HFF-Myc (cell line): ENCODE results near the gene PILRA.
"Not testable (repeated sequence)": the region's sequence is repeated elsewhere in the genome, so short reads cannot be mapped to it uniquely, and the experiment has no call there.

ENCODE experiments used
- DNase-seq: peaks from one replicate; pipeline ENCODE4 v3.0.0-alpha.2; 2011; ENCODE audit warnings: low read depth; ENCODE audit errors: extremely low read depth
- H3K4me3 ChIP-seq: replicated peaks from 2 replicates; pipeline ENCODE4 v1.5.1; 2011; ENCODE audit warnings: low read depth, mild to moderate bottlenecking, control low read depth, low read length
- CTCF ChIP-seq: IDR thresholded peaks from 2 replicates; pipeline ENCODE4 v1.5.1; 2012; ENCODE audit warnings: mild to moderate bottlenecking, low read depth, low read length, control low read depth; ENCODE audit errors: missing control alignments

Gene PILRA

GRCh38 chr7:100374601-100375000, 1.3 kb downstream of the PILRA start:
- no peak for TF ChIP-seq CTCF
- H3K4me3 ChIP-seq, result no peak overlapping the region
- DNase-seq, result no peak

- no peak for DNase-seq
- TF ChIP-seq CTCF, result no peak
- no peak overlapping the region for H3K4me3 ChIP-seq
Measured at GRCh38 chr7:100376066-100376465, 2.8 kb downstream of the PILRA start.

- no peak for DNase-seq
- no peak for TF ChIP-seq CTCF
- no peak overlapping the region for H3K4me3 ChIP-seq
Measured at GRCh38 chr7:100378114-100378755, 4.9 kb downstream of the PILRA start.

GRCh38 chr7:100380196-100380595, 6.9 kb downstream of the PILRA start:
- no peak for TF ChIP-seq CTCF
- no peak overlapping the region for H3K4me3 ChIP-seq
- DNase-seq, result no peak

- H3K4me3 ChIP-seq, DNase-seq: not testable (repeated sequence)
Measured at GRCh38 chr7:100381531-100382233, 8.4 kb downstream of the PILRA start.

- not testable (repeated sequence) for DNase-seq, H3K4me3 ChIP-seq
Measured at GRCh38 chr7:100382234-100382853, 9.1 kb downstream of the PILRA start.

GRCh38 chr7:100384628-100385294, 11.5 kb downstream of the PILRA start:
- H3K4me3 ChIP-seq, result no peak overlapping the region
- no peak for DNase-seq
- TF ChIP-seq CTCF, result no peak
